GM23338 (cell line): ENCODE results near the gene MACIR. TPM values are rescaled to one million over a fixed set of nuclear protein-coding genes. Genes with fewer than 3 reads are reported as not detected.

ENCODE experiments used
- ATAC-seq: fragments of 200-7000 bp; cut with Tn5 transposase; 3 replicates; pipeline ENCODE4 v1.9.1; 2020
- DNase-seq: peaks from one replicate; pipeline ENCODE4 v3.0.0-alpha.2; 2015; ENCODE audit warnings: low spot score
- H2AFZ ChIP-seq: fragments of 200-600 bp; sonication (generic); 2 replicates; pipeline ENCODE4 v1.8.0; 2016; ENCODE audit warnings: antibody characterized with exemption, mild to moderate bottlenecking, moderate library complexity
- H3F3A ChIP-seq: fragments of 200-600 bp; sonication (generic); replicated peaks from 2 replicates; pipeline ENCODE4 v1.8.0; 2017; ENCODE audit warnings: antibody characterized with exemption, mixed run types, low read depth
- H3K27ac ChIP-seq: fragments of 200-600 bp; sonication (generic); 2 replicates; pipeline ENCODE4 v1.6.1; 2016; ENCODE audit warnings: low read depth
- H3K27me3 ChIP-seq: fragments of 200-600 bp; sonication (generic); 2 replicates; pipeline ENCODE4 v1.8.0; 2016; ENCODE audit warnings: mild to moderate bottlenecking, mixed run types, moderate library complexity; ENCODE audit not compliant: insufficient read depth
- H3K36me3 ChIP-seq: fragments of 200-600 bp; sonication (generic); 2 replicates; pipeline ENCODE4 v1.8.0; 2016; ENCODE audit warnings: mild to moderate bottlenecking; ENCODE audit not compliant: insufficient read depth
- H3K4me1 ChIP-seq: fragments of 200-600 bp; sonication (generic); 2 replicates; pipeline ENCODE4 v1.8.0; 2016; ENCODE audit warnings: mild to moderate bottlenecking, moderate library complexity; ENCODE audit not compliant: insufficient read depth
- H3K4me2 ChIP-seq: fragments of 200-600 bp; sonication (generic); 2 replicates; pipeline ENCODE4 v1.7.1; 2017; ENCODE audit warnings: mixed run types
- H3K4me3 ChIP-seq: fragments of 200-600 bp; sonication (generic); 2 replicates; pipeline ENCODE4 v1.6.1; 2016; ENCODE audit warnings: mixed run types
- H3K79me2 ChIP-seq: fragments of 200-600 bp; sonication (generic); replicated peaks from 2 replicates; pipeline ENCODE4 v1.8.0; 2017; ENCODE audit warnings: mild to moderate bottlenecking; ENCODE audit not compliant: insufficient read depth
- H3K9me2 ChIP-seq: fragments of 200-600 bp; sonication (generic); 2 replicates; pipeline ENCODE4 v1.8.0; 2017; ENCODE audit not compliant: insufficient read depth
- H4K20me1 ChIP-seq: fragments of 200-600 bp; sonication (generic); replicated peaks from 2 replicates; pipeline ENCODE4 v1.8.0; 2017; ENCODE audit warnings: mild to moderate bottlenecking; ENCODE audit not compliant: insufficient read depth
- H3K27ac Mint-ChIP-seq: 2 replicates; pipeline ENCODE4 v1.8.0; 2020; ENCODE audit warnings: inconsistent platforms, mild to moderate bottlenecking, moderate library complexity, mixed read lengths
- H3K27me3 Mint-ChIP-seq: 3 replicates; pipeline ENCODE4 v1.8.0; 2022; ENCODE audit warnings: low read depth, mild to moderate bottlenecking, moderate library complexity, mixed read lengths, inconsistent platforms; ENCODE audit not compliant: insufficient read depth, poor library complexity
- H3K36me3 Mint-ChIP-seq: 3 replicates; pipeline ENCODE4 v1.8.0; 2021; ENCODE audit warnings: low read depth, mild to moderate bottlenecking, inconsistent platforms, moderate library complexity, mixed read lengths
- H3K4me1 Mint-ChIP-seq: 3 replicates; pipeline ENCODE4 v1.8.0; 2020; ENCODE audit warnings: mild to moderate bottlenecking, inconsistent platforms, mixed read lengths
- H3K4me3 Mint-ChIP-seq: 3 replicates; pipeline ENCODE4 v1.8.0; 2021; ENCODE audit warnings: moderate library complexity, mild to moderate bottlenecking, inconsistent platforms, mixed read lengths
- H3K9me3 Mint-ChIP-seq: 3 replicates; pipeline ENCODE4 v1.8.0; 2020; ENCODE audit warnings: moderate library complexity, mild to moderate bottlenecking, inconsistent platforms, mixed read lengths
- CREB1 ChIP-seq: fragments of 250-450 bp; sonication (Bioruptor Pico); IDR thresholded peaks from 2 replicates; pipeline ENCODE4 v1.5.0; 2020; ENCODE audit warnings: low read depth, mild to moderate bottlenecking, moderate library complexity
- EZH2phosphoT487 ChIP-seq: fragments of 200-600 bp; sonication (generic); IDR thresholded peaks from one replicate; pipeline ENCODE4 v1.8.1; 2018; ENCODE audit warnings: antibody characterized with exemption; ENCODE audit not compliant: unreplicated experiment
- JUNB ChIP-seq: IDR thresholded peaks from one replicate; pipeline ENCODE4 v1.6.1; 2016; ENCODE audit warnings: antibody characterized with exemption; ENCODE audit not compliant: unreplicated experiment
- NANOG ChIP-seq: IDR thresholded peaks from 2 replicates; pipeline ENCODE4 v1.6.1; 2016; ENCODE audit warnings: antibody characterized with exemption, borderline replicate concordance
- POLR2AphosphoS5 ChIP-seq: IDR thresholded peaks from 2 replicates; pipeline ENCODE4 v1.6.1; 2016; ENCODE audit warnings: antibody characterized with exemption, low read depth
- STAT1 ChIP-seq: IDR thresholded peaks from one replicate; pipeline ENCODE4 v1.6.1; 2016; ENCODE audit warnings: antibody characterized with exemption; ENCODE audit not compliant: unreplicated experiment
- ZNF114 ChIP-seq: fragments of 250-450 bp; sonication (Bioruptor Pico); IDR thresholded peaks from 2 replicates; pipeline ENCODE4 v1.5.0; 2020; ENCODE audit warnings: mild to moderate bottlenecking, moderate library complexity
- polyA plus RNA-seq: library from polyadenylated mRNA; unstranded; fragments of >200 nt; fragmentation: Nextera tagmentation; extraction: Ambion mirVana; gene quantifications from 2 replicates; pipeline ENCODE4 v1.2.1, GENCODE V29; 2016
- total RNA-seq: library from RNA; depleted of rRNA; stranded (reverse); fragments of >200 nt; shearing (Covaris generic); gene quantifications from 2 replicates; pipeline ENCODE4 v1.2.3, GENCODE V29; 2014
- TF ChIP-seq, protein P1 (sequence below): fragments of 250-450 bp; sonication (Bioruptor Pico); IDR thresholded peaks from 2 replicates; pipeline ENCODE4 v1.5.0; 2020; ENCODE audit warnings: mild to moderate bottlenecking, moderate library complexity
- TF ChIP-seq, protein P2 (sequence below): IDR thresholded peaks from one replicate; pipeline ENCODE4 v1.6.1; 2018; ENCODE audit warnings: antibody characterized with exemption; ENCODE audit not compliant: unreplicated experiment
- TF ChIP-seq, protein P3 (sequence below), 2 experiments: fragments of 200-600 bp in 1 of 2; sonication (generic) in 1 of 2; conservative IDR thresholded peaks; 2 replicates each; pipeline versions ENCODE4 v1.5.1 to v1.6.1; 2016 to 2017; ENCODE audit warnings: antibody characterized with exemption in 2 of 2, low read depth in 2 of 2, mild to moderate bottlenecking in 2 of 2, moderate library complexity in 1 of 2

MACIR gene
- total and polyA plus RNA-seq, 2 experiments from 2014 or later, result 11.7 to 27.6 TPM

DNA sequence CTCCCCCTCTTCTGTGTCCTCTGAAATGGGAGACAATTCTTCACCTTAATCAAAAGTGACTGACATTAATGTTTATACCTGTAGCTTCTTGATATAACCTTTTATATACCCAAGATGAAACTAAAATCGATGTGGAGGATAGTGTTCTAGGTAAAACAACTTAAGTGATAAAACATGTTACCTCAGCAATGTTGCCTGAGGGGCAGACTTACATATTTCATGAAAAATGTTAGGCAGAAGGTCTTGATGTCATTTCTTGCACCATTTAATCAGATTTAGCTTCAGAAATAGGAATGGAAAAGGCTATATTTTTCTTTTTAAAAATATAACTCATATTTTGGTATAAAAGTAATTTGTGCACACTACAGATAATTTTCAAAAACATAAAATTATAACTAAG is 22.7 kb upstream of the MACIR start:
- Histone ChIP-seq H3K27me3 (no peaks in the 10 kb centered on the region), H3K9me2 (no peaks in the 10 kb centered on the region), H3K4me2 (no peak overlapping the region), H3K79me2 (no peaks in the 10 kb centered on the region), H3K36me3 (no peaks in the 10 kb centered on the region), H3K27ac (no peak overlapping the region), H4K20me1 (no peaks in the 10 kb centered on the region), H3F3A (no peaks in the 10 kb centered on the region), H2AFZ (no peak overlapping the region), H3K4me3 (no peak overlapping the region), H3K4me1 (no peaks in the 10 kb centered on the region)
- H3K4me1 Mint-ChIP-seq, result no peaks in the 10 kb centered on the region
- peaks cover 12% of the 10 kb centered on the region; the same call in 2 of the 3 replicates for H3K9me3 Mint-ChIP-seq
- H3K36me3 Mint-ChIP-seq, result peaks cover 5% of the 10 kb centered on the region; the same call in 1 of the 3 replicates
- ATAC-seq (no peak), DNase-seq (no peak)
- H3K4me3 Mint-ChIP-seq, result no peak overlapping the region
- TF ChIP-seq, protein P1, sequence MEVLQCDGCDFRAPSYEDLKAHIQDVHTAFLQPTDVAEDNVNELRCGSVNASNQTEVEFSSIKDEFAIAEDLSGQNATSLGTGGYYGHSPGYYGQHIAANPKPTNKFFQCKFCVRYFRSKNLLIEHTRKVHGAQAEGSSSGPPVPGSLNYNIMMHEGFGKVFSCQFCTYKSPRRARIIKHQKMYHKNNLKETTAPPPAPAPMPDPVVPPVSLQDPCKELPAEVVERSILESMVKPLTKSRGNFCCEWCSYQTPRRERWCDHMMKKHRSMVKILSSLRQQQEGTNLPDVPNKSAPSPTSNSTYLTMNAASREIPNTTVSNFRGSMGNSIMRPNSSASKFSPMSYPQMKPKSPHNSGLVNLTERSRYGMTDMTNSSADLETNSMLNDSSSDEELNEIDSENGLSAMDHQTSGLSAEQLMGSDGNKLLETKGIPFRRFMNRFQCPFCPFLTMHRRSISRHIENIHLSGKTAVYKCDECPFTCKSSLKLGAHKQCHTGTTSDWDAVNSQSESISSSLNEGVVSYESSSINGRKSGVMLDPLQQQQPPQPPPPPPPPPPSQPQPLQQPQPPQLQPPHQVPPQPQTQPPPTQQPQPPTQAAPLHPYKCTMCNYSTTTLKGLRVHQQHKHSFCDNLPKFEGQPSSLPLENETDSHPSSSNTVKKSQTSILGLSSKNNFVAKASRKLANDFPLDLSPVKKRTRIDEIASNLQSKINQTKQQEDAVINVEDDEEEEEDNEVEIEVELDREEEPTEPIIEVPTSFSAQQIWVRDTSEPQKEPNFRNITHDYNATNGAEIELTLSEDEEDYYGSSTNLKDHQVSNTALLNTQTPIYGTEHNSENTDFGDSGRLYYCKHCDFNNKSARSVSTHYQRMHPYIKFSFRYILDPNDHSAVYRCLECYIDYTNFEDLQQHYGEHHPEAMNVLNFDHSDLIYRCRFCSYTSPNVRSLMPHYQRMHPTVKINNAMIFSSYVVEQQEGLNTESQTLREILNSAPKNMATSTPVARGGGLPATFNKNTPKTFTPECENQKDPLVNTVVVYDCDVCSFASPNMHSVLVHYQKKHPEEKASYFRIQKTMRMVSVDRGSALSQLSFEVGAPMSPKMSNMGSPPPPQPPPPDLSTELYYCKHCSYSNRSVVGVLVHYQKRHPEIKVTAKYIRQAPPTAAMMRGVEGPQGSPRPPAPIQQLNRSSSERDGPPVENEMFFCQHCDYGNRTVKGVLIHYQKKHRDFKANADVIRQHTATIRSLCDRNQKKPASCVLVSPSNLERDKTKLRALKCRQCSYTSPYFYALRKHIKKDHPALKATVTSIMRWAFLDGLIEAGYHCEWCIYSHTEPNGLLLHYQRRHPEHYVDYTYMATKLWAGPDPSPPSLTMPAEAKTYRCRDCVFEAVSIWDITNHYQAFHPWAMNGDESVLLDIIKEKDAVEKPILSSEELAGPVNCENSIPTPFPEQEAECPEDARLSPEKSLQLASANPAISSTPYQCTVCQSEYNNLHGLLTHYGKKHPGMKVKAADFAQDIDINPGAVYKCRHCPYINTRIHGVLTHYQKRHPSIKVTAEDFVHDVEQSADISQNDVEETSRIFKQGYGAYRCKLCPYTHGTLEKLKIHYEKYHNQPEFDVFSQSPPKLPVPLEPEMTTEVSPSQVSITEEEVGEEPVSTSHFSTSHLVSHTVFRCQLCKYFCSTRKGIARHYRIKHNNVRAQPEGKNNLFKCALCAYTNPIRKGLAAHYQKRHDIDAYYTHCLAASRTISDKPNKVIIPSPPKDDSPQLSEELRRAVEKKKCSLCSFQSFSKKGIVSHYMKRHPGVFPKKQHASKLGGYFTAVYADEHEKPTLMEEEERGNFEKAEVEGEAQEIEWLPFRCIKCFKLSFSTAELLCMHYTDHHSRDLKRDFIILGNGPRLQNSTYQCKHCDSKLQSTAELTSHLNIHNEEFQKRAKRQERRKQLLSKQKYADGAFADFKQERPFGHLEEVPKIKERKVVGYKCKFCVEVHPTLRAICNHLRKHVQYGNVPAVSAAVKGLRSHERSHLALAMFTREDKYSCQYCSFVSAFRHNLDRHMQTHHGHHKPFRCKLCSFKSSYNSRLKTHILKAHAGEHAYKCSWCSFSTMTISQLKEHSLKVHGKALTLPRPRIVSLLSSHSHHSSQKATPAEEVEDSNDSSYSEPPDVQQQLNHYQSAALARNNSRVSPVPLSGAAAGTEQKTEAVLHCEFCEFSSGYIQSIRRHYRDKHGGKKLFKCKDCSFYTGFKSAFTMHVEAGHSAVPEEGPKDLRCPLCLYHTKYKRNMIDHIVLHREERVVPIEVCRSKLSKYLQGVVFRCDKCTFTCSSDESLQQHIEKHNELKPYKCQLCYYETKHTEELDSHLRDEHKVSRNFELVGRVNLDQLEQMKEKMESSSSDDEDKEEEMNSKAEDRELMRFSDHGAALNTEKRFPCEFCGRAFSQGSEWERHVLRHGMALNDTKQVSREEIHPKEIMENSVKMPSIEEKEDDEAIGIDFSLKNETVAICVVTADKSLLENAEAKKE (CRISPR knock-in tag), result no peak
- TF ChIP-seq JUNB (no peak), NANOG (no peak), ZNF114 (CRISPR knock-in tag) (no peak), STAT1 (no peak), CREB1 (CRISPR knock-in tag) (no peak), EZH2phosphoT487 (no peak), POLR2AphosphoS5 (no peak)
- TF ChIP-seq, protein P2, sequence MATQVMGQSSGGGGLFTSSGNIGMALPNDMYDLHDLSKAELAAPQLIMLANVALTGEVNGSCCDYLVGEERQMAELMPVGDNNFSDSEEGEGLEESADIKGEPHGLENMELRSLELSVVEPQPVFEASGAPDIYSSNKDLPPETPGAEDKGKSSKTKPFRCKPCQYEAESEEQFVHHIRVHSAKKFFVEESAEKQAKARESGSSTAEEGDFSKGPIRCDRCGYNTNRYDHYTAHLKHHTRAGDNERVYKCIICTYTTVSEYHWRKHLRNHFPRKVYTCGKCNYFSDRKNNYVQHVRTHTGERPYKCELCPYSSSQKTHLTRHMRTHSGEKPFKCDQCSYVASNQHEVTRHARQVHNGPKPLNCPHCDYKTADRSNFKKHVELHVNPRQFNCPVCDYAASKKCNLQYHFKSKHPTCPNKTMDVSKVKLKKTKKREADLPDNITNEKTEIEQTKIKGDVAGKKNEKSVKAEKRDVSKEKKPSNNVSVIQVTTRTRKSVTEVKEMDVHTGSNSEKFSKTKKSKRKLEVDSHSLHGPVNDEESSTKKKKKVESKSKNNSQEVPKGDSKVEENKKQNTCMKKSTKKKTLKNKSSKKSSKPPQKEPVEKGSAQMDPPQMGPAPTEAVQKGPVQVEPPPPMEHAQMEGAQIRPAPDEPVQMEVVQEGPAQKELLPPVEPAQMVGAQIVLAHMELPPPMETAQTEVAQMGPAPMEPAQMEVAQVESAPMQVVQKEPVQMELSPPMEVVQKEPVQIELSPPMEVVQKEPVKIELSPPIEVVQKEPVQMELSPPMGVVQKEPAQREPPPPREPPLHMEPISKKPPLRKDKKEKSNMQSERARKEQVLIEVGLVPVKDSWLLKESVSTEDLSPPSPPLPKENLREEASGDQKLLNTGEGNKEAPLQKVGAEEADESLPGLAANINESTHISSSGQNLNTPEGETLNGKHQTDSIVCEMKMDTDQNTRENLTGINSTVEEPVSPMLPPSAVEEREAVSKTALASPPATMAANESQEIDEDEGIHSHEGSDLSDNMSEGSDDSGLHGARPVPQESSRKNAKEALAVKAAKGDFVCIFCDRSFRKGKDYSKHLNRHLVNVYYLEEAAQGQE, result no peak
- TF ChIP-seq, protein P3, sequence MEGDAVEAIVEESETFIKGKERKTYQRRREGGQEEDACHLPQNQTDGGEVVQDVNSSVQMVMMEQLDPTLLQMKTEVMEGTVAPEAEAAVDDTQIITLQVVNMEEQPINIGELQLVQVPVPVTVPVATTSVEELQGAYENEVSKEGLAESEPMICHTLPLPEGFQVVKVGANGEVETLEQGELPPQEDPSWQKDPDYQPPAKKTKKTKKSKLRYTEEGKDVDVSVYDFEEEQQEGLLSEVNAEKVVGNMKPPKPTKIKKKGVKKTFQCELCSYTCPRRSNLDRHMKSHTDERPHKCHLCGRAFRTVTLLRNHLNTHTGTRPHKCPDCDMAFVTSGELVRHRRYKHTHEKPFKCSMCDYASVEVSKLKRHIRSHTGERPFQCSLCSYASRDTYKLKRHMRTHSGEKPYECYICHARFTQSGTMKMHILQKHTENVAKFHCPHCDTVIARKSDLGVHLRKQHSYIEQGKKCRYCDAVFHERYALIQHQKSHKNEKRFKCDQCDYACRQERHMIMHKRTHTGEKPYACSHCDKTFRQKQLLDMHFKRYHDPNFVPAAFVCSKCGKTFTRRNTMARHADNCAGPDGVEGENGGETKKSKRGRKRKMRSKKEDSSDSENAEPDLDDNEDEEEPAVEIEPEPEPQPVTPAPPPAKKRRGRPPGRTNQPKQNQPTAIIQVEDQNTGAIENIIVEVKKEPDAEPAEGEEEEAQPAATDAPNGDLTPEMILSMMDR (conservative IDR thresholded peaks at IDR 0.05; ENCODE audit: low read depth in 2 of 2), result no peak
- no peak overlapping the region for H3K27ac Mint-ChIP-seq
- no peaks in the 10 kb centered on the region for H3K27me3 Mint-ChIP-seq
